Mesothelial cell of epicardium (in vitro differentiated cells): ENCODE results near the gene KERA. TPM values are rescaled to one million over a fixed set of nuclear protein-coding genes. Genes with fewer than 3 reads are reported as not detected.
A peak's percentile ranks its signal among the peaks of the same experiment; 100 is the strongest.

Experiments used
- DNase-seq, 2 experiments: peaks; one replicate each; pipeline ENCODE4 v3.0.0; 2021; ENCODE audit warnings: low spot score in 2 of 2; ENCODE audit not compliant: unreplicated experiment in 2 of 2
- H3K27ac Mint-ChIP-seq: 2 replicates; pipeline ENCODE4 v1.8.0; 2021; ENCODE audit warnings: mixed read lengths
- H3K27me3 Mint-ChIP-seq: 2 replicates; pipeline ENCODE4 v1.8.0; 2021; ENCODE audit warnings: low read depth, mixed read lengths
- H3K36me3 Mint-ChIP-seq: 2 replicates; pipeline ENCODE4 v1.8.0; 2021; ENCODE audit warnings: mixed read lengths
- H3K4me1 Mint-ChIP-seq: 2 replicates; pipeline ENCODE4 v1.8.0; 2021; ENCODE audit warnings: mixed read lengths
- H3K4me3 Mint-ChIP-seq: 2 replicates; pipeline ENCODE4 v1.8.0; 2021; ENCODE audit warnings: mild to moderate bottlenecking, moderate library complexity, mixed read lengths
- H3K9me3 Mint-ChIP-seq: 2 replicates; pipeline ENCODE4 v1.8.0; 2021; ENCODE audit warnings: mixed read lengths
- CTCF ChIP-seq: fragments of 200-600 bp; sonication (generic); IDR thresholded peaks from one replicate; pipeline ENCODE4 v1.5.0; 2021; ENCODE audit warnings: antibody characterized with exemption; ENCODE audit not compliant: unreplicated experiment
- total RNA-seq: library from RNA; stranded (reverse); gene quantifications from 3 replicates; pipeline ENCODE4 v1.2.1, GENCODE V29; 2021

Gene KERA
- total RNA-seq, 1 donor from 2014 or later: not detected

- Mint-ChIP-seq H3K9me3 (peaks cover 6% of the 10 kb centered on the region), H3K4me3 (no peak overlapping the region), H3K4me1 (peaks cover 33% of the 10 kb centered on the region), H3K36me3 (no peaks in the 10 kb centered on the region), H3K27me3 (no peaks in the 10 kb centered on the region), H3K27ac (peak overlapping the region; percentile 22)
- no peak for DNase-seq
- TF ChIP-seq CTCF: no peak
These were observed 20.7 kb upstream of the KERA start for GRCh38 chr12:91078501-91078900.

GRCh38 chr12:91077228-91077954, 19.6 kb upstream of the KERA start:
- no peaks in the 10 kb centered on the region for H3K27me3 Mint-ChIP-seq
- no peak for DNase-seq
- peaks cover 6% of the 10 kb centered on the region for H3K9me3 Mint-ChIP-seq
- no peak for TF ChIP-seq CTCF
- no peak overlapping the region for H3K27ac Mint-ChIP-seq
- no peaks in the 10 kb centered on the region for H3K36me3 Mint-ChIP-seq
- H3K4me1 Mint-ChIP-seq: peaks cover 36% of the 10 kb centered on the region
- H3K4me3 Mint-ChIP-seq: no peak overlapping the region

DNA sequence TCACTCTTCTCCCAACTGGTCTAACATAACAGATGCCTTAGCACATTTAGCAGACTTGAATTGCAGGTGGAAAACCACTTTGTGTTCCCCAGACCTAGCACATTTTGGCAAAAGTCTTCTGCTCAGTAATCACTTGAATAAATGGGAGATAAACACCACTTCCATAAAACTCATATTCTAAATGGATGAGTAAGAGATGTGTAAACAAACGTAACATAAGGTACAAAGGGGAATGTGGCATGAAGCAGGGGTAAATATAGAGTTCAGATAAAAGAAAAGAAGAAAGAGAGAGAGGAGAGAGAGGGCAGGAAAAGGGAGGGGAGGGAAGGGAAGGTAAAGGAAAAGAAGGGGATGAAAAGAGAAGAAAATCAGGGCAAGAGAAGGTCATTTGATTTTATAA, 17.0 kb upstream of the KERA start:
- DNase-seq: no peak

GRCh38 chr12:91074154-91074709, 16.4 kb upstream of the KERA start:
- Mint-ChIP-seq H3K4me1 (peaks cover 33% of the 10 kb centered on the region), H3K9me3 (no peaks in the 10 kb centered on the region)

More for the DNA sequence above, 17.0 kb upstream of the KERA start:
- peaks cover 36% of the 10 kb centered on the region for H3K4me1 Mint-ChIP-seq
- no peak overlapping the region for H3K4me3 Mint-ChIP-seq
- TF ChIP-seq CTCF: no peak
- H3K9me3 Mint-ChIP-seq: no peaks in the 10 kb centered on the region
- no peaks in the 10 kb centered on the region for H3K27me3 Mint-ChIP-seq
- no peak overlapping the region for H3K27ac Mint-ChIP-seq
- H3K36me3 Mint-ChIP-seq: no peaks in the 10 kb centered on the region

GRCh38 chr12:91073426-91073825, 15.6 kb upstream of the KERA start:
- Mint-ChIP-seq H3K4me3 (no peak overlapping the region), H3K27ac (peak overlapping the region; percentile 43), H3K27me3 (no peaks in the 10 kb centered on the region), H3K4me1 (peaks cover 25% of the 10 kb centered on the region), H3K36me3 (no peaks in the 10 kb centered on the region), H3K9me3 (no peaks in the 10 kb centered on the region)
- no peak for DNase-seq
- TF ChIP-seq CTCF: no peak

More at GRCh38 chr12:91074154-91074709, 16.4 kb upstream of the KERA start:
- Mint-ChIP-seq H3K36me3 (no peaks in the 10 kb centered on the region), H3K27me3 (no peaks in the 10 kb centered on the region), H3K4me3 (no peak overlapping the region), H3K27ac (no peak overlapping the region)
- no peak for TF ChIP-seq CTCF
- DNase-seq: no peak
